OCI-LY3 (cell line): ENCODE results near the gene CNGB1.

Experiments
- EZH2phosphoT487 ChIP-seq: fragments of 200-600 bp; shearing (Covaris generic); IDR thresholded peaks from 2 replicates; pipeline ENCODE4 v1.6.1; 2018; ENCODE audit warnings: antibody characterized with exemption, mixed run types, low read depth
- TF ChIP-seq, protein P1 (sequence below): fragments of 200-600, 300-600 bp; sonication (generic); IDR thresholded peaks from 2 replicates; pipeline ENCODE4 v1.5.1; 2014; ENCODE audit warnings: antibody characterized with exemption, low read length, low read depth

DNA sequence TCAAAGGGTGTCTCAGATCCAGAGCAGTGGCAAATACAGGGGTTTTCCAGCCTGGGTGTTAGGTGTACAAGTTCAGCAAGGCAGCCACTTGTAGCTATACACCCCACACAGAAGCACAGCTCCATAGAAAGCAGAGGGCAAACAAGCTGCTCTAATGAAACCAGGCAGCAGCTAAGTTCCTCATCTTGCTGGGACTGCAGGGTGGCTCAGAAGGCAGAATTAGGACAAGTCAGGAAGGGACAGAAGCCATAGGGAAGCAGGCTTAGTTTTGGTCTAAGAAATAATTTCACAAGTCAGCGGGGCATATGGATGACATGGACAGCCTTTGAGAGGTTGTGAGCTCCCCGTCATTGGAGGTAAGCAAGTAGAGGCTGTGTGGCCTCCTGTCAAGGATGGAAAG, 23.7 kb downstream of the CNGB1 start:
- TF ChIP-seq, protein P1, sequence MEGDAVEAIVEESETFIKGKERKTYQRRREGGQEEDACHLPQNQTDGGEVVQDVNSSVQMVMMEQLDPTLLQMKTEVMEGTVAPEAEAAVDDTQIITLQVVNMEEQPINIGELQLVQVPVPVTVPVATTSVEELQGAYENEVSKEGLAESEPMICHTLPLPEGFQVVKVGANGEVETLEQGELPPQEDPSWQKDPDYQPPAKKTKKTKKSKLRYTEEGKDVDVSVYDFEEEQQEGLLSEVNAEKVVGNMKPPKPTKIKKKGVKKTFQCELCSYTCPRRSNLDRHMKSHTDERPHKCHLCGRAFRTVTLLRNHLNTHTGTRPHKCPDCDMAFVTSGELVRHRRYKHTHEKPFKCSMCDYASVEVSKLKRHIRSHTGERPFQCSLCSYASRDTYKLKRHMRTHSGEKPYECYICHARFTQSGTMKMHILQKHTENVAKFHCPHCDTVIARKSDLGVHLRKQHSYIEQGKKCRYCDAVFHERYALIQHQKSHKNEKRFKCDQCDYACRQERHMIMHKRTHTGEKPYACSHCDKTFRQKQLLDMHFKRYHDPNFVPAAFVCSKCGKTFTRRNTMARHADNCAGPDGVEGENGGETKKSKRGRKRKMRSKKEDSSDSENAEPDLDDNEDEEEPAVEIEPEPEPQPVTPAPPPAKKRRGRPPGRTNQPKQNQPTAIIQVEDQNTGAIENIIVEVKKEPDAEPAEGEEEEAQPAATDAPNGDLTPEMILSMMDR, result no peak
- no peak for TF ChIP-seq EZH2phosphoT487
